CD14-positive monocyte (primary cell): ENCODE data around the gene CCDC149. TPM values are rescaled to one million over a fixed set of nuclear protein-coding genes. Genes with fewer than 3 reads are reported as not detected.
A peak's percentile ranks its signal among the peaks of the same experiment; 100 is the strongest.

ENCODE experiments used
- DNase-seq, 3 donors: peaks; one replicate each; pipeline ENCODE4 v3.0.0-alpha.2; 2011 to 2022
- H2AFZ ChIP-seq: 2 replicates; pipeline ENCODE4 v1.6.0; 2012; ENCODE audit warnings: mild to moderate bottlenecking, low read depth, low read length, inconsistent platforms; ENCODE audit not compliant: insufficient read depth, poor library complexity, severe bottlenecking
- H3K27ac ChIP-seq, 2 donors: 1 replicate in 1 of 2; 2 replicates in 1 of 2; pipeline ENCODE4 v1.5.1; 2012 to 2013; ENCODE audit warnings: low read length in 2 of 2, control low read depth in 1 of 2, inconsistent platforms in 1 of 2, low read depth in 1 of 2, mild to moderate bottlenecking in 1 of 2
- H3K27me3 ChIP-seq, 2 donors: one replicate each; pipeline versions ENCODE4 v1.6.0 to v1.6.1; 2011 to 2013; ENCODE audit warnings: low read length in 2 of 2; ENCODE audit not compliant: control insufficient read depth in 2 of 2, insufficient read depth in 2 of 2
- H3K36me3 ChIP-seq, 2 donors: replicated peaks in 1 of 2; 1 replicate in 1 of 2; 2 replicates in 1 of 2; pipeline versions ENCODE4 v1.5.1 to v1.6.1; 2012 to 2013; ENCODE audit warnings: low read length in 2 of 2, control low read depth in 1 of 2, inconsistent platforms in 1 of 2, mild to moderate bottlenecking in 1 of 2; ENCODE audit not compliant: insufficient read depth in 2 of 2, control insufficient read depth in 1 of 2
- H3K4me1 ChIP-seq, 2 donors: 1 replicate in 1 of 2; 2 replicates in 1 of 2; pipeline versions ENCODE4 v1.5.1 to v1.6.1; 2012 to 2013; ENCODE audit warnings: low read length in 2 of 2, control low read depth in 1 of 2, inconsistent platforms in 1 of 2, mild to moderate bottlenecking in 1 of 2, moderate library complexity in 1 of 2; ENCODE audit not compliant: insufficient read depth in 2 of 2, control insufficient read depth in 1 of 2
- H3K4me2 ChIP-seq: replicated peaks from 2 replicates; pipeline ENCODE3; 2012; ENCODE audit warnings: low read length, moderate library complexity, mild to moderate bottlenecking; ENCODE audit not compliant: poor library complexity, severe bottlenecking; ENCODE audit errors: extremely low read depth
- H3K4me3 ChIP-seq, 3 experiments: fragments of 200-600 bp in 1 of 3; sonication (generic) in 1 of 3; replicated peaks in 1 of 3; 1 replicate in 2 of 3; 2 replicates in 1 of 3; pipeline ENCODE4 v1.5.1; 2011 to 2013; ENCODE audit warnings: low read length in 3 of 3, mild to moderate bottlenecking in 3 of 3, control low read depth in 2 of 3, low read depth in 2 of 3, inconsistent platforms in 1 of 3, moderate library complexity in 1 of 3
- H3K79me2 ChIP-seq: 2 replicates; pipeline ENCODE4 v1.6.0; 2012; ENCODE audit warnings: mild to moderate bottlenecking, control low read depth, inconsistent platforms, low read length, moderate library complexity; ENCODE audit not compliant: insufficient read depth
- H3K9ac ChIP-seq: 2 replicates; pipeline ENCODE4 v1.6.0; 2017; ENCODE audit warnings: low read length, mild to moderate bottlenecking; ENCODE audit not compliant: insufficient read depth, poor library complexity, severe bottlenecking
- H3K9me3 ChIP-seq, 2 donors: replicated peaks in 1 of 2; 1 replicate in 1 of 2; 2 replicates in 1 of 2; pipeline versions ENCODE4 v1.5.1 to v1.6.1; 2012 to 2013; ENCODE audit warnings: low read length in 2 of 2, control low read depth in 1 of 2; ENCODE audit not compliant: control insufficient read depth in 1 of 2, insufficient read depth in 1 of 2
- H4K20me1 ChIP-seq: 2 replicates; pipeline ENCODE4 v1.6.0; 2012; ENCODE audit warnings: mild to moderate bottlenecking, low read length, control low read depth, moderate library complexity; ENCODE audit not compliant: insufficient read depth
- H3K27ac Mint-ChIP-seq, 7 donors: one replicate each; pipeline ENCODE4 v1.8.0; 2020; ENCODE audit warnings: mild to moderate bottlenecking in 7 of 7, mixed read lengths in 7 of 7, moderate library complexity in 6 of 7, inconsistent platforms in 2 of 7
- H3K27me3 Mint-ChIP-seq, 3 donors: one replicate each; pipeline ENCODE4 v1.8.0; 2021 to 2022; ENCODE audit warnings: low read depth in 3 of 3, mild to moderate bottlenecking in 3 of 3, mixed read lengths in 3 of 3, moderate library complexity in 3 of 3, inconsistent platforms in 1 of 3
- H3K36me3 Mint-ChIP-seq, 2 donors: one replicate each; pipeline ENCODE4 v1.8.0; 2020; ENCODE audit warnings: mixed read lengths in 2 of 2, inconsistent platforms in 1 of 2, mild to moderate bottlenecking in 1 of 2
- H3K4me1 Mint-ChIP-seq: one replicate; pipeline ENCODE4 v1.8.0; 2020; ENCODE audit warnings: mild to moderate bottlenecking, mixed read lengths
- H3K4me3 Mint-ChIP-seq, 2 donors: one replicate each; pipeline ENCODE4 v1.8.0; 2020; ENCODE audit warnings: mild to moderate bottlenecking in 2 of 2, mixed read lengths in 2 of 2, moderate library complexity in 1 of 2
- H3K9me3 Mint-ChIP-seq, 7 donors: one replicate each; pipeline ENCODE4 v1.8.0; 2020 to 2022; ENCODE audit warnings: mixed read lengths in 7 of 7, mild to moderate bottlenecking in 6 of 7, moderate library complexity in 6 of 7, inconsistent platforms in 2 of 7
- CTCF ChIP-seq: fragments of 200-600 bp; IDR thresholded peaks from one replicate; pipeline ENCODE4 v1.8.0; 2022; ENCODE audit warnings: antibody characterized with exemption, mild to moderate bottlenecking
- whole genome bisulfite sequencing: methylation state at CpG from one replicate; pipeline ENCODE4 v1.1.5; 2013; ENCODE audit warnings: missing lambda C conversion rate; ENCODE audit not compliant: insufficient coverage; 5-methylcytosine and 5-hydroxymethylcytosine counted together
- intact Hi-C, 2 donors: fragments of 100-400 bp; cut with micrococcal nuclease; formaldehyde crosslinking; loops; one replicate each; pipeline versions ENCODE4 v1.15.0 to v1.15.1; 2023
- polyA plus RNA-seq, 3 donors: library from polyadenylated mRNA; depleted of rRNA in 1 of 3; unstranded in 2 of 3; stranded (reverse) in 1 of 3; fragments of 300-500 nt in 2 of 3; fragments of >200 nt in 1 of 3; fragmentation: Illumina TruSeq in 2 of 3; gene quantifications; 1 replicate in 2 of 3; 2 replicates in 1 of 3; pipeline ENCODE4 v1.2.3, GENCODE V29; 2012 to 2021

The CCDC149 gene
- polyA plus RNA-seq, 3 donors, result 5.5 to 15.8 (median 14.9) TPM

DNA sequence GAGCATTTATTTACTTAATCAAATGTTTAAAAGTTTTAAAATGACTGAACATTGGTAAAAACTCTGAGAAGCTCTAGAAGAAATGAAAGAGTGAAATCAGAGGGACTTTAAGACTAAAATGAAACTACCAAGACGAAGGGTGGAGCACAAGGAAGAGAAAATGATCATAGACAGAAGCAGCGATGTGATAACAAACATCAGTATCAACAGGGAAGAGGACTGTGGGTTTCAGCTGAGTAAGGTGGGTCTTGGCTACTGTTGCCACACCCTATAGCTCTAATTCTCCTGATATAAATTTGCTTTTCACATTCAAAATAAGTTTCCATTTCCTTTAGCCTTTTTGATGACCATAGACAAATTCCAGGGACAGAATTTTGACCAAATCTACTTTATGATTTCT, 99.1 kb downstream of the CCDC149 start:
- Histone ChIP-seq H3K27ac (no peak overlapping the region), H3K9ac (no peak overlapping the region), H2AFZ (no peak overlapping the region), H3K4me2 (no peak overlapping the region), H3K36me3 (peaks cover 16 to 48% of the 10 kb centered on the region in 2 donors), H3K9me3 (no peaks in the 10 kb centered on the region), H4K20me1 (no peaks in the 10 kb centered on the region), H3K4me3 (no peak overlapping the region), H3K4me1 (no peaks in the 10 kb centered on the region), H3K27me3 (no peaks in the 10 kb centered on the region), H3K79me2 (no peaks in the 10 kb centered on the region)
- no peaks in the 10 kb centered on the region for H3K27me3 Mint-ChIP-seq
- no peak overlapping the region for H3K4me3 Mint-ChIP-seq
- peaks cover 62 to 67% of the 10 kb centered on the region in 2 donors for H3K36me3 Mint-ChIP-seq
- H3K9me3 Mint-ChIP-seq, result peaks cover 0 to 4% (median under 1%) of the 10 kb centered on the region in 7 donors
- intact Hi-C loops, result no loop called here
- no peak overlapping the region for H3K27ac Mint-ChIP-seq
- WGBS, result 100% methylated on average over 1 of the region's 2 CpGs
- H3K4me1 Mint-ChIP-seq, result no peaks in the 10 kb centered on the region
- no peak for DNase-seq
- TF ChIP-seq CTCF, result no peak

- intact Hi-C loops, result no loop called here
- Histone ChIP-seq H3K9ac (no peak overlapping the region), H3K4me2 (no peak overlapping the region), H3K27ac (no peak overlapping the region), H3K4me1 (no peaks in the 10 kb centered on the region), H3K4me3 (no peak overlapping the region), H3K27me3 (no peaks in the 10 kb centered on the region), H2AFZ (no peak overlapping the region), H4K20me1 (no peaks in the 10 kb centered on the region), H3K79me2 (no peaks in the 10 kb centered on the region), H3K9me3 (no peaks in the 10 kb centered on the region), H3K36me3 (peaks cover 9 to 49% of the 10 kb centered on the region in 2 donors)
- H3K9me3 Mint-ChIP-seq, result peaks cover 0 to 5% (median 0%) of the 10 kb centered on the region in 7 donors
- H3K36me3 Mint-ChIP-seq, result peaks cover 63 to 66% of the 10 kb centered on the region in 2 donors
- DNase-seq, result no peak
- no peak for TF ChIP-seq CTCF
- WGBS, result 98% methylated on average over 5 of the region's 6 CpGs
- H3K4me3 Mint-ChIP-seq, result no peak overlapping the region
- peak overlapping the region in 2 of 7 donors; percentile 10 to 31 for H3K27ac Mint-ChIP-seq
- H3K4me1 Mint-ChIP-seq, result peaks cover 1% of the 10 kb centered on the region
- peaks cover 0 to 2% (median 0%) of the 10 kb centered on the region in 3 donors for H3K27me3 Mint-ChIP-seq
Observed at GRCh38 chr4:24810871-24811631, 101.8 kb downstream of the CCDC149 start.
